ENCODE measurements around the gene C6orf132.

DNA sequence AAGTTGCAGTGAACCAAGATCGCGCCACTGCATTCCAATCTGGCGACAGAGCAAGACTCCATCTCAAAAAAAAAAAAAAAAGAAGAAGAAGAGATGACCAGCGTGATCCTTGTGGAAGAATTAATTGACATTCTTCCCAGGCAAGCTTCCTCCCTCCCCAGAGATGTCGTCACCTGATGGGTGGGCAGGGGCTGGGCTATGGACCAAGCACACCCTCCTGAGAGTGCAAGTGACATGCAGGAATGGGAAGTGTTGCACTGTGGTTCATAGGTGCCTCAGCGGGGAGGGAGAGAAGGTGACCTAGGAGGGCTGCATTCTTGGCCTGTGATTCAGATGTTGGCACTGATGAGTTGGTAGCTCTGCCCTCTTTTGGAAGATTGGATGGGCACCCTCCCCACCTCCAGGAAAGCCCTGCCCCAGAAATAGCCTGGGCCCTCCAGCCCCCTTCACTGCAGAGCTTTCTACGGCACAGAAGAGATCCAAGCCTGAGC, 54.3 kb downstream of the C6orf132 start:
- TF ChIP-seq FOXK2 (IDR thresholded peaks at IDR 0.05) (no peak), CTBP1 (IDR thresholded peaks at IDR 0.05; ENCODE audit: borderline replicate concordance) (no peak), LEF1 (IDR thresholded peaks at IDR 0.05; ENCODE audit: borderline replicate concordance) (no peak), ELF4 (IDR thresholded peaks at IDR 0.05) (no peak), SP1 (IDR thresholded peaks at IDR 0.05) (no peak), BHLHE40 (IDR thresholded peaks at IDR 0.05; ENCODE audit: borderline replicate concordance) (no peak), HDGF (IDR thresholded peaks at IDR 0.05; ENCODE audit: borderline replicate concordance) (no peak), FOXM1 (IDR thresholded peaks at IDR 0.05; ENCODE audit: borderline replicate concordance) (no peak), FOXA1 (IDR thresholded peaks at IDR 0.05) (no peak), TARDBP (IDR thresholded peaks at IDR 0.05) (no peak), SUZ12 (IDR thresholded peaks at IDR 0.05) (no peak), L3MBTL2 (conservative IDR thresholded peaks at IDR 0.05) (no peak)
- TF ChIP-seq, protein P1, sequence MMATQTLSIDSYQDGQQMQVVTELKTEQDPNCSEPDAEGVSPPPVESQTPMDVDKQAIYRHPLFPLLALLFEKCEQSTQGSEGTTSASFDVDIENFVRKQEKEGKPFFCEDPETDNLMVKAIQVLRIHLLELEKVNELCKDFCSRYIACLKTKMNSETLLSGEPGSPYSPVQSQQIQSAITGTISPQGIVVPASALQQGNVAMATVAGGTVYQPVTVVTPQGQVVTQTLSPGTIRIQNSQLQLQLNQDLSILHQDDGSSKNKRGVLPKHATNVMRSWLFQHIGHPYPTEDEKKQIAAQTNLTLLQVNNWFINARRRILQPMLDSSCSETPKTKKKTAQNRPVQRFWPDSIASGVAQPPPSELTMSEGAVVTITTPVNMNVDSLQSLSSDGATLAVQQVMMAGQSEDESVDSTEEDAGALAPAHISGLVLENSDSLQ (IDR thresholded peaks at IDR 0.05), result no peak

Measured in HEK293T (cell line).